ENCODE data around the gene LLPH.

The LLPH gene

DNA sequence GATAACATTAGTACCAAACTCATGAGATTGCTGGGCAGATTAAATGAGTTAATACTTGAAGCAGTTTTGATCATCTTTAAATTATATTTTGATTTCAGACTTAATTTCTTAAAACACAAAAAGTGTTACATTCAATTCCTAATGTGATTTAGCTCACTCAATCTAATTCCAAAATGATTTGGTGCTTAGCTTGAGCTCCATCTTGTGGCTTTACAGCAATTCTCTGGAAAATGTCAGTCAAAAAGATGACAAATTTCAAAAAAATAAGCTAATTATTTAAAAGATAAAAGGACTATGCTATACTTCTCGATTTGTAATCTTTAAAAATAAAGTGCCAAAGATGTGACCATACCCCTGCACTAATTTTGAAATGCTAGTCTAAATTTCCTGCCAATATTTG lies 10.1 kb downstream of the LLPH start:
- Histone ChIP-seq H3K4me2 (ENCODE audit: low read depth, low read length, poor library complexity, severe bottlenecking) (no peak overlapping the region), H3K36me3 (ENCODE audit: low read length) (peaks cover 22% of the 10 kb centered on the region; the same call in 1 of the 2 replicates), H3F3A (ENCODE audit: insufficient read depth) (no peaks in the 10 kb centered on the region), H3K9me3 (ENCODE audit: insufficient read depth, low read length) (no peaks in the 10 kb centered on the region), H4K20me1 (ENCODE audit: low read depth, low read length) (no peaks in the 10 kb centered on the region; the same call in 1 of the 2 replicates), H3K27me3 (ENCODE audit: low read length) (no peaks in the 10 kb centered on the region), H3K9me2 (replicated peaks; ENCODE audit: insufficient read depth, low read length) (no peaks in the 10 kb centered on the region), H2AFZ (ENCODE audit: low read depth, low read length, severe bottlenecking) (no peak overlapping the region), H3K4me3 (ENCODE audit: insufficient read depth, low read length, poor library complexity, severe bottlenecking) (no peak overlapping the region), H3K9ac (ENCODE audit: low read length) (no peak overlapping the region), H3K79me2 (ENCODE audit: insufficient read depth, low read length) (peaks cover 15% of the 10 kb centered on the region), H3K27ac (ENCODE audit: low read depth, low read length) (no peak overlapping the region)
- TF ChIP-seq EZH2phosphoT487 (conservative IDR thresholded peaks at IDR 0.05; ENCODE audit: low read length), result no peak
- TF ChIP-seq, protein P1, sequence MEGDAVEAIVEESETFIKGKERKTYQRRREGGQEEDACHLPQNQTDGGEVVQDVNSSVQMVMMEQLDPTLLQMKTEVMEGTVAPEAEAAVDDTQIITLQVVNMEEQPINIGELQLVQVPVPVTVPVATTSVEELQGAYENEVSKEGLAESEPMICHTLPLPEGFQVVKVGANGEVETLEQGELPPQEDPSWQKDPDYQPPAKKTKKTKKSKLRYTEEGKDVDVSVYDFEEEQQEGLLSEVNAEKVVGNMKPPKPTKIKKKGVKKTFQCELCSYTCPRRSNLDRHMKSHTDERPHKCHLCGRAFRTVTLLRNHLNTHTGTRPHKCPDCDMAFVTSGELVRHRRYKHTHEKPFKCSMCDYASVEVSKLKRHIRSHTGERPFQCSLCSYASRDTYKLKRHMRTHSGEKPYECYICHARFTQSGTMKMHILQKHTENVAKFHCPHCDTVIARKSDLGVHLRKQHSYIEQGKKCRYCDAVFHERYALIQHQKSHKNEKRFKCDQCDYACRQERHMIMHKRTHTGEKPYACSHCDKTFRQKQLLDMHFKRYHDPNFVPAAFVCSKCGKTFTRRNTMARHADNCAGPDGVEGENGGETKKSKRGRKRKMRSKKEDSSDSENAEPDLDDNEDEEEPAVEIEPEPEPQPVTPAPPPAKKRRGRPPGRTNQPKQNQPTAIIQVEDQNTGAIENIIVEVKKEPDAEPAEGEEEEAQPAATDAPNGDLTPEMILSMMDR (IDR thresholded peaks at IDR 0.05; ENCODE audit: insufficient read depth, low read length, poor library complexity, severe bottlenecking), result no peak

DNA sequence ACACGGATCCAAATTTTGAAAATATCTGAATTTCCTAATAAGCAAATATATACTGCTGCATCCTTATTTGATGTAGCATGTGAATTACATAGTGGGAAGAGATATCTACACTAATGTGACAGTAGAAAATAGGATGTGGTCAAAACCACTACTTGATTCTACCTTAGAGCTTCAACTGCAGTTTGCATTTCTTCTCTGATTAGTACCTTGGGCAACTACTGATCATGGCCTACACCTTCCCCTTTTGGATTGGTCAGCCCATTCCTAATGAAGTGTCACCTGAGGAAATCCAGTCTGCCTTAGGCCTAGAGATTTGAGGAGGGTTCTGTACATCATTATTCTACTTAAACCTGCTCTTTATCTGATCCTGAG lies 10.7 kb downstream of the LLPH start:
- H3K4me2 ChIP-seq (ENCODE audit: low read depth, low read length, poor library complexity, severe bottlenecking), result no peak overlapping the region
- TF ChIP-seq, protein P1 (IDR thresholded peaks at IDR 0.05; ENCODE audit: insufficient read depth, low read length, poor library complexity, severe bottlenecking), result no peak
- no peak for TF ChIP-seq EZH2phosphoT487 (conservative IDR thresholded peaks at IDR 0.05; ENCODE audit: low read length)
- no peaks in the 10 kb centered on the region for H3K9me2 ChIP-seq (replicated peaks; ENCODE audit: insufficient read depth, low read length)
- H3K27ac ChIP-seq (ENCODE audit: low read depth, low read length), result no peak overlapping the region
- H3K27me3 ChIP-seq (ENCODE audit: low read length), result no peaks in the 10 kb centered on the region
- H3K9ac ChIP-seq (ENCODE audit: low read length), result no peak overlapping the region
- no peak overlapping the region for H2AFZ ChIP-seq (ENCODE audit: low read depth, low read length, severe bottlenecking)
- no peak overlapping the region for H3K4me3 ChIP-seq (ENCODE audit: insufficient read depth, low read length, poor library complexity, severe bottlenecking)
- no peaks in the 10 kb centered on the region for H3F3A ChIP-seq (ENCODE audit: insufficient read depth)
- no peaks in the 10 kb centered on the region; the same call in 1 of the 2 replicates for H4K20me1 ChIP-seq (ENCODE audit: low read depth, low read length)
- H3K36me3 ChIP-seq (ENCODE audit: low read length), result peaks cover 17% of the 10 kb centered on the region; the same call in 1 of the 2 replicates
- 0 out of 2 replicates have a peak, but pooled peaks cover 9% of the 10 kb centered on the region for H3K79me2 ChIP-seq (ENCODE audit: insufficient read depth, low read length)
- H3K9me3 ChIP-seq (ENCODE audit: insufficient read depth, low read length), result no peaks in the 10 kb centered on the region

DNA sequence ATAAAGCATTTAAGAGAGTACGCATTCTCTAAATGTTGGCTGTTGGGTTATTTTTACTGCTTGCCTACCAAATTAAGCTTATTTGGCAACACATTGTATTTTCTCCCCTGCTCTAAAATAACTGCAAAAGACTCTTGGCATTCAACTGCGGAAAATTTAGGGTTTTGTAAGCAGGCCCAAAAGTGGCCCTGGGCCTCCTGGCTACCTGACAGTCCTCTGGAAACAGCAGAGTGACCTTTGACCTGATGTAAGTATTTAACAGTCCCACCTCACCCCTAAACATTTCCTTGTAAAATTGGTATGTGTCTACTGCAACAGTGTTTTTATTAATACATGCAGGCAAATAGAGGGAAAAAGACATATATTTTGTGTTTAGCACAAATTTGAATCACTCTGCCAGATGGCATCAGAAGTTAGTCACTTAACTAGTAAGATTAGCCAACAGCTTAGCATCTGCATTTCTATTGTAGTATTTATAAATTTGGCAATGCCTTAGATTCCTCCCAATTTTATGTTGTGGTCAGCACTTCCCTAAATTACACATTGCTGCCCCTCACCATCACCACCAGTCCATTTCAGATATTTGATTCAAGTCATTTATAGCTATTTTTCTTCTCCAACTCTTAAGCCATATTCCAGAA lies 11.2 kb downstream of the LLPH start:
- TF ChIP-seq, protein P1 (IDR thresholded peaks at IDR 0.05; ENCODE audit: insufficient read depth, low read length, poor library complexity, severe bottlenecking), result no peak
- TF ChIP-seq EZH2phosphoT487 (conservative IDR thresholded peaks at IDR 0.05; ENCODE audit: low read length), result no peak
- Histone ChIP-seq H3K9me2 (replicated peaks; ENCODE audit: insufficient read depth, low read length) (no peaks in the 10 kb centered on the region), H3K4me2 (ENCODE audit: low read depth, low read length, poor library complexity, severe bottlenecking) (no peak overlapping the region), H3K9ac (ENCODE audit: low read length) (no peak overlapping the region), H3K4me3 (ENCODE audit: insufficient read depth, low read length, poor library complexity, severe bottlenecking) (no peak overlapping the region), H2AFZ (ENCODE audit: low read depth, low read length, severe bottlenecking) (no peak overlapping the region), H3K79me2 (ENCODE audit: insufficient read depth, low read length) (0 out of 2 replicates have a peak, but pooled peaks cover 4% of the 10 kb centered on the region), H3K9me3 (ENCODE audit: insufficient read depth, low read length) (no peaks in the 10 kb centered on the region), H3K27ac (ENCODE audit: low read depth, low read length) (no peak overlapping the region), H3K27me3 (ENCODE audit: low read length) (no peaks in the 10 kb centered on the region), H4K20me1 (ENCODE audit: low read depth, low read length) (no peaks in the 10 kb centered on the region; the same call in 1 of the 2 replicates), H3F3A (ENCODE audit: insufficient read depth) (no peaks in the 10 kb centered on the region), H3K36me3 (ENCODE audit: low read length) (peaks cover 13% of the 10 kb centered on the region; the same call in 1 of the 2 replicates)

Measured in SU-DHL-6 (cell line).